Measurements from ENCODE around the gene TMEM91.
A peak's percentile ranks its signal among the peaks of the same experiment; 100 is the strongest.

- peak; percentile 41 for TF ChIP-seq CTCF (conservative IDR thresholded peaks at IDR 0.05; ENCODE audit: low read depth, low read length)
- no peak for TF ChIP-seq USF2 (IDR thresholded peaks at IDR 0.05; ENCODE audit: low read depth, low read length)
- TF ChIP-seq POLR2A (IDR thresholded peaks at IDR 0.05; ENCODE audit: low read depth, low read length) = no peak
- no peak for TF ChIP-seq CEBPB (IDR thresholded peaks at IDR 0.05; ENCODE audit: low read depth, low read length)
These were observed 55.4 kb downstream of the TMEM91 start for GRCh38 chr19:41431426-41432386.
